PC-3 (cell line): ENCODE results near the gene USP11. TPM values are rescaled to one million over a fixed set of nuclear protein-coding genes. Genes with fewer than 3 reads are reported as not detected.
"Not testable (repeated sequence)": the region's sequence is repeated elsewhere in the genome, so short reads cannot be mapped to it uniquely, and the experiment has no call there.

Source experiments
- ATAC-seq: fragments of 200-7000 bp; cut with Tn5 transposase; 2 replicates; pipeline ENCODE4 v1.9.1; 2020; ENCODE audit warnings: mild to moderate bottlenecking, moderate library complexity
- BruUV-seq: library from RNA; stranded (reverse); fragments of 400-500 nt; replicated peaks from 2 replicates; lab custom pipeline; 2021; lab: Mats Ljungman, UMichigan
- CTCF ChIA-PET: fragments of 300-600 bp; sonication (Branson Sonifier 250); formaldehyde crosslinking; loops from one replicate; lab custom pipeline; 2022; ENCODE audit warnings: antibody characterized with exemption; lab: Charles Lee
- POLR2A ChIA-PET: fragments of 300-600 bp; sonication (Branson Sonifier 250); formaldehyde crosslinking; loops from one replicate; lab custom pipeline; 2022; ENCODE audit warnings: antibody characterized with exemption; ENCODE audit not compliant: unreplicated experiment; lab: Charles Lee
- DNase-seq: peaks from one replicate; pipeline ENCODE4 v3.0.0-alpha.2; 2015
- H2AFZ ChIP-seq: fragments of 300-600 bp; sonication (generic); 2 replicates; pipeline ENCODE4 v1.6.0; 2016; ENCODE audit warnings: antibody characterized with exemption, low read length
- H3F3A ChIP-seq: fragments of 300-600 bp; sonication (generic); one replicate; pipeline ENCODE4 v1.6.0; 2017; ENCODE audit warnings: antibody characterized with exemption, low read length, control low read depth, mild to moderate bottlenecking; ENCODE audit not compliant: unreplicated experiment
- H3K27ac ChIP-seq: fragments of 300-600 bp; sonication (generic); 2 replicates; pipeline ENCODE4 v1.5.1; 2016; ENCODE audit warnings: mild to moderate bottlenecking, low read length
- H3K27me3 ChIP-seq: fragments of 300-600 bp; sonication (generic); 2 replicates; pipeline ENCODE4 v1.6.1; 2016; ENCODE audit warnings: low read length, mixed read lengths
- H3K36me3 ChIP-seq: fragments of 300-600 bp; sonication (generic); 2 replicates; pipeline ENCODE4 v1.6.1; 2016; ENCODE audit warnings: low read depth, mixed run types, low read length, mixed read lengths
- H3K4me1 ChIP-seq: fragments of 300-600 bp; sonication (generic); 2 replicates; pipeline ENCODE4 v1.5.1; 2016; ENCODE audit warnings: low read length; ENCODE audit not compliant: insufficient read depth
- H3K4me2 ChIP-seq: fragments of 300-600 bp; sonication (generic); 2 replicates; pipeline ENCODE4 v1.6.0; 2016; ENCODE audit warnings: low read length
- H3K4me3 ChIP-seq: fragments of 300-600 bp; sonication (generic); 2 replicates; pipeline ENCODE4 v1.5.1; 2016; ENCODE audit warnings: mild to moderate bottlenecking, low read length, mixed read lengths
- H3K79me2 ChIP-seq: fragments of 300-600 bp; sonication (generic); 2 replicates; pipeline ENCODE4 v1.6.1; 2017; ENCODE audit warnings: low read length, mixed read lengths
- H3K9ac ChIP-seq: fragments of 300-600 bp; sonication (generic); 2 replicates; pipeline ENCODE4 v1.6.0; 2016; ENCODE audit warnings: mild to moderate bottlenecking, low read length
- H3K9me2 ChIP-seq: fragments of 300-600 bp; sonication (generic); replicated peaks from 2 replicates; pipeline ENCODE4 v1.6.1; 2016; ENCODE audit warnings: mixed run types, low read length, mixed read lengths
- H3K9me3 ChIP-seq: fragments of 300-600 bp; sonication (generic); 2 replicates; pipeline ENCODE4 v1.6.1; 2016; ENCODE audit warnings: low read length, mixed read lengths
- H4K20me1 ChIP-seq: fragments of 300-600 bp; sonication (generic); 2 replicates; pipeline ENCODE4 v1.6.1; 2016; ENCODE audit warnings: low read length, mixed read lengths
- EZH2 ChIP-seq: fragments of 300-600 bp; sonication (generic); IDR thresholded peaks from one replicate; pipeline ENCODE4 v1.6.1; 2017; ENCODE audit warnings: antibody characterized with exemption, mild to moderate bottlenecking, low read length; ENCODE audit not compliant: unreplicated experiment
- EZH2phosphoT487 ChIP-seq: fragments of 300-600 bp; sonication (generic); IDR thresholded peaks from 2 replicates; pipeline ENCODE4 v1.6.1; 2018; ENCODE audit warnings: mild to moderate bottlenecking, antibody characterized with exemption, low read length, borderline replicate concordance
- intact Hi-C: fragments of 100-400 bp; cut with micrococcal nuclease; formaldehyde crosslinking; loops from 2 replicates; pipeline ENCODE4 v1.9.0; 2023
- total RNA-seq: library from RNA; depleted of rRNA; stranded (reverse); fragments of >200 nt; gene quantifications from 2 replicates; pipeline ENCODE4 v1.2.3, GENCODE V29; 2014
- TF ChIP-seq, protein P1 (sequence below): fragments of 300-600 bp; sonication (generic); conservative IDR thresholded peaks from 2 replicates; pipeline ENCODE4 v1.5.1; 2017; ENCODE audit warnings: antibody characterized with exemption, low read depth, mild to moderate bottlenecking, low read length

USP11 gene
- total RNA-seq, 1 experiment from 2014 or later, result 31.3 TPM

- ATAC-seq, result no peak
- Histone ChIP-seq H4K20me1 (no peaks in the 10 kb centered on the region), H3K9ac (peak overlapping the region; percentile 68), H3K27me3 (no peaks in the 10 kb centered on the region), H3K27ac (peak overlapping the region; percentile 88), H3K4me2 (peak overlapping the region; percentile 33; the same call in 1 of the 2 replicates), H3K9me2 (no peaks in the 10 kb centered on the region), H3K4me1 (peaks cover 18% of the 10 kb centered on the region), H3K4me3 (no peak overlapping the region), H3K79me2 (no peaks in the 10 kb centered on the region), H3K36me3 (no peaks in the 10 kb centered on the region; the same call in 1 of the 2 replicates), H2AFZ (no peak overlapping the region), H3F3A (no peaks in the 10 kb centered on the region), H3K9me3 (no peaks in the 10 kb centered on the region)
- TF ChIP-seq EZH2 (no peak), EZH2phosphoT487 (no peak)
- TF ChIP-seq, protein P1, sequence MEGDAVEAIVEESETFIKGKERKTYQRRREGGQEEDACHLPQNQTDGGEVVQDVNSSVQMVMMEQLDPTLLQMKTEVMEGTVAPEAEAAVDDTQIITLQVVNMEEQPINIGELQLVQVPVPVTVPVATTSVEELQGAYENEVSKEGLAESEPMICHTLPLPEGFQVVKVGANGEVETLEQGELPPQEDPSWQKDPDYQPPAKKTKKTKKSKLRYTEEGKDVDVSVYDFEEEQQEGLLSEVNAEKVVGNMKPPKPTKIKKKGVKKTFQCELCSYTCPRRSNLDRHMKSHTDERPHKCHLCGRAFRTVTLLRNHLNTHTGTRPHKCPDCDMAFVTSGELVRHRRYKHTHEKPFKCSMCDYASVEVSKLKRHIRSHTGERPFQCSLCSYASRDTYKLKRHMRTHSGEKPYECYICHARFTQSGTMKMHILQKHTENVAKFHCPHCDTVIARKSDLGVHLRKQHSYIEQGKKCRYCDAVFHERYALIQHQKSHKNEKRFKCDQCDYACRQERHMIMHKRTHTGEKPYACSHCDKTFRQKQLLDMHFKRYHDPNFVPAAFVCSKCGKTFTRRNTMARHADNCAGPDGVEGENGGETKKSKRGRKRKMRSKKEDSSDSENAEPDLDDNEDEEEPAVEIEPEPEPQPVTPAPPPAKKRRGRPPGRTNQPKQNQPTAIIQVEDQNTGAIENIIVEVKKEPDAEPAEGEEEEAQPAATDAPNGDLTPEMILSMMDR, result no peak
- no TSS peak for BruUV-seq
- no peak for DNase-seq
- CTCF ChIA-PET, result no interaction called here
- intact Hi-C loops, result no loop called here
- POLR2A ChIA-PET, result no interaction called here
Observed at GRCh38 chrX:47247999-47248320, 15.2 kb downstream of the USP11 start.

GRCh38 chrX:47248576-47248975, 15.8 kb downstream of the USP11 start:
- ATAC-seq (no peak), DNase-seq (no peak)
- TF ChIP-seq, protein P1, result no peak
- TF ChIP-seq EZH2phosphoT487 (no peak), EZH2 (no peak)
- CTCF ChIA-PET, result no interaction called here
- no peak overlapping the region for H2AFZ ChIP-seq
- H3K9me3 ChIP-seq, result no peaks in the 10 kb centered on the region
- H3F3A ChIP-seq, result no peaks in the 10 kb centered on the region
- no peak overlapping the region for H3K4me2 ChIP-seq
- no peaks in the 10 kb centered on the region for H4K20me1 ChIP-seq
- intact Hi-C loops, result no loop called here
- H3K27ac ChIP-seq, result 0 out of 2 replicates have a peak overlapping the region, but pooled peaks have one; percentile 88
- no peaks in the 10 kb centered on the region; the same call in 1 of the 2 replicates for H3K36me3 ChIP-seq
- no peak overlapping the region for H3K4me3 ChIP-seq
- no peaks in the 10 kb centered on the region for H3K79me2 ChIP-seq
- no TSS peak for BruUV-seq
- no peaks in the 10 kb centered on the region for H3K9me2 ChIP-seq
- H3K4me1 ChIP-seq, result peaks cover 18% of the 10 kb centered on the region
- H3K9ac ChIP-seq, result no peak overlapping the region
- POLR2A ChIA-PET, result no interaction called here
- no peaks in the 10 kb centered on the region for H3K27me3 ChIP-seq

- no TSS peak for BruUV-seq
- H4K20me1 ChIP-seq, result no peaks in the 10 kb centered on the region
- no peak for DNase-seq
Observed at GRCh38 chrX:47250017-47250347, 17.2 kb downstream of the USP11 start.

GRCh38 chrX:47257620-47258019, 24.8 kb downstream of the USP11 start:
- CTCF ChIA-PET, H3K9me3 ChIP-seq, H3K27me3 ChIP-seq, ATAC-seq, H3F3A ChIP-seq, H3K27ac ChIP-seq, H3K36me3 ChIP-seq, BruUV-seq, H3K79me2 ChIP-seq, H3K4me2 ChIP-seq, H3K4me3 ChIP-seq, H4K20me1 ChIP-seq, POLR2A ChIA-PET, H2AFZ ChIP-seq, intact Hi-C loops, H3K9me2 ChIP-seq, H3K9ac ChIP-seq, H3K4me1 ChIP-seq, DNase-seq: not testable (repeated sequence)

More at GRCh38 chrX:47250017-47250347, 17.2 kb downstream of the USP11 start:
- Histone ChIP-seq H3K9ac (no peak overlapping the region), H2AFZ (no peak overlapping the region), H3K4me1 (peaks cover 18% of the 10 kb centered on the region), H3K27ac (no peak overlapping the region), H3K9me3 (no peaks in the 10 kb centered on the region), H3K9me2 (no peaks in the 10 kb centered on the region), H3K4me2 (no peak overlapping the region), H3F3A (no peaks in the 10 kb centered on the region), H3K4me3 (no peak overlapping the region), H3K36me3 (no peaks in the 10 kb centered on the region; the same call in 1 of the 2 replicates), H3K27me3 (no peaks in the 10 kb centered on the region), H3K79me2 (no peaks in the 10 kb centered on the region)
- no peak for TF ChIP-seq EZH2
- TF ChIP-seq EZH2phosphoT487, result no peak
- TF ChIP-seq, protein P1, result no peak
- ChIA-PET CTCF (no interaction called here), POLR2A (no interaction called here)
- intact Hi-C loops, result no loop called here
- ATAC-seq, result no peak
